Small intestine (tissue), 7 donors: ENCODE results near the gene LRP1. TPM values are rescaled to one million over a fixed set of nuclear protein-coding genes. Genes with fewer than 3 reads are reported as not detected.

Experiments
- DNase-seq, 2 donors: peaks; one replicate each; pipeline versions ENCODE4 v3.0.0 to v3.0.0-alpha.2; 2013
- FAIRE-seq: peaks from 2 replicates; lab custom pipeline; 2012; peaks lifted over from hg19 to GRCh38; lab: Jason Lieb, UNC
- H3K27ac ChIP-seq, 3 donors: one replicate each; pipeline ENCODE4 v1.5.1; 2013; ENCODE audit warnings: low read length in 2 of 3, mild to moderate bottlenecking in 2 of 3, control low read depth in 1 of 3, inconsistent platforms in 1 of 3, low read depth in 1 of 3, moderate library complexity in 1 of 3
- H3K27me3 ChIP-seq, 3 donors: one replicate each; pipeline ENCODE4 v1.6.1; 2013; ENCODE audit warnings: low read length in 3 of 3, inconsistent platforms in 1 of 3; ENCODE audit not compliant: control insufficient read depth in 3 of 3, insufficient read depth in 3 of 3
- H3K36me3 ChIP-seq, 3 donors: one replicate each; pipeline ENCODE4 v1.6.1; 2013; ENCODE audit warnings: low read length in 3 of 3, inconsistent platforms in 1 of 3, low read depth in 1 of 3, mild to moderate bottlenecking in 1 of 3, moderate library complexity in 1 of 3; ENCODE audit not compliant: control insufficient read depth in 3 of 3, insufficient read depth in 2 of 3
- H3K4me1 ChIP-seq, 3 donors: one replicate each; pipeline ENCODE4 v1.6.1; 2013; ENCODE audit warnings: low read length in 2 of 3, inconsistent platforms in 1 of 3, low read depth in 1 of 3, mild to moderate bottlenecking in 1 of 3, moderate library complexity in 1 of 3; ENCODE audit not compliant: control insufficient read depth in 3 of 3, insufficient read depth in 2 of 3
- H3K4me3 ChIP-seq, 3 donors: one replicate each; pipeline ENCODE4 v1.5.1; 2013; ENCODE audit warnings: low read length in 3 of 3, control low read depth in 1 of 3, inconsistent platforms in 1 of 3, low read depth in 1 of 3, mild to moderate bottlenecking in 1 of 3, moderate library complexity in 1 of 3
- H3K9me3 ChIP-seq, 2 donors: one replicate each; pipeline ENCODE4 v1.6.1; 2013; ENCODE audit warnings: low read depth in 1 of 2, low read length in 1 of 2; ENCODE audit not compliant: control insufficient read depth in 2 of 2, insufficient read depth in 1 of 2
- WGBS, 3 donors: extraction: QIAGEN DNeasy Blood & Tissue Kit; methylation state at CpG; one replicate each; pipeline ENCODE4 v1.1.7; 2013; 5-methylcytosine and 5-hydroxymethylcytosine counted together
- polyA plus RNA-seq, 4 donors: library from polyadenylated mRNA; stranded (reverse) in 3 of 4; unstranded in 1 of 4; fragments of 200-250 nt in 3 of 4; fragments of 120-200 nt in 1 of 4; gene quantifications; one replicate each; pipeline versions ENCODE4 v1.2.1 to v1.2.3, GENCODE V29; 2013
- donor health status: healthy with polysubstance abuse.
- donor health status: control.
- donor health status: control.
- donor health status: Bipolar disorder and iron deficiency.
- donor health status: healthy.

Gene LRP1
- polyA plus RNA-seq, 4 donors: 24.3 to 55.3 (median 41.6) TPM

DNA sequence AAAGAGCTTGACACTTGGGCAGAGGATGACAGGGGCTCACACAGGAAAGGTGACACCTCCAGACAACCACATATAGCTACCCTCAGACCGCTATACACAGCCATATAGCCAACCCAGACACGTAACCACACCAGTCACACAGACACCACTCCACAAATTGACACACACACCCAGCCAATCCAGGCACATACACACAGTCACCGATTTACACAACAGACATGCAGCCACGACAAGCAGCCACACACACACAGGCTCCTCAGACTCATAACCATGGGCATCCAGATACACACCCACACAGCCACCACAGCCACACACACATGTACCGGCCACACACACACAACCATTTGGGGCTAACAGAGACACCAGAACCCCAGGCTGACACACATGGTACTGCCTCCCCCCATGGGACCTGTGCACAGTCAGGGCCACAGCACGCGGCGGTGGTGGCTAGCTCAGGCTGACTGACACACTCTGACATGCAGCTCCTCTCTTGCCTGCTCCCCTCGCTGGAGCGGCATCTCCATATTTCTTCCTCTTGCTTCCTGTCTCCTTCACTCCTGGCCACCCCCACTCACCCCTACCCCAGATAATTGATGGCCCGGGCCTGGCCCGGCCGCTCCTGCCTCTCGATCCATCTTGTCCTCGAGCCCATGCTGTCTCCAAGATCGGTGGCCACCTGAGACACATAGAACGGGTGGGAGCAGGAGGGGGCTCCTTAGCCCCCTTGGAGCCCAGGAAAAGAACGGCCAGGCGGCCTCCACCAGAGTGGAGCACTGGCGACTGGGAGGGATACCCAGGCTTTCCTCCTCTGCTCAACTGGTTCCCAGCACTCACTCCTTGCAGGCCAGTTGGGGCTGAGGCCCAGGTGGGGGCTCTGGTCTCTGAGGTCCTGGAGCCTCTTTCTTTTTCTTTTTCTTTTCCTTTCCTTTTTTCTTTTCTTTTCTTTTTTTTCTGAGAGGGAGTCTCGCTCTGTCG is 95.2 kb downstream of the LRP1 start:
- H3K27me3 ChIP-seq: peaks cover 4 to 95% (median 63%) of the 10 kb centered on the region in 3 donors
- peaks cover 0 to 24% (median 0%) of the 10 kb centered on the region in 3 donors for H3K4me1 ChIP-seq
- FAIRE-seq: no peak
- no peaks in the 10 kb centered on the region for H3K36me3 ChIP-seq
- no peak overlapping the region for H3K4me3 ChIP-seq
- WGBS, 3 donors: 47 to 55% (median 50%) methylated on average over 22 of the region's 22 CpGs
- no peaks in the 10 kb centered on the region for H3K9me3 ChIP-seq
- DNase-seq: no peak
- H3K27ac ChIP-seq: no peak overlapping the region

DNA sequence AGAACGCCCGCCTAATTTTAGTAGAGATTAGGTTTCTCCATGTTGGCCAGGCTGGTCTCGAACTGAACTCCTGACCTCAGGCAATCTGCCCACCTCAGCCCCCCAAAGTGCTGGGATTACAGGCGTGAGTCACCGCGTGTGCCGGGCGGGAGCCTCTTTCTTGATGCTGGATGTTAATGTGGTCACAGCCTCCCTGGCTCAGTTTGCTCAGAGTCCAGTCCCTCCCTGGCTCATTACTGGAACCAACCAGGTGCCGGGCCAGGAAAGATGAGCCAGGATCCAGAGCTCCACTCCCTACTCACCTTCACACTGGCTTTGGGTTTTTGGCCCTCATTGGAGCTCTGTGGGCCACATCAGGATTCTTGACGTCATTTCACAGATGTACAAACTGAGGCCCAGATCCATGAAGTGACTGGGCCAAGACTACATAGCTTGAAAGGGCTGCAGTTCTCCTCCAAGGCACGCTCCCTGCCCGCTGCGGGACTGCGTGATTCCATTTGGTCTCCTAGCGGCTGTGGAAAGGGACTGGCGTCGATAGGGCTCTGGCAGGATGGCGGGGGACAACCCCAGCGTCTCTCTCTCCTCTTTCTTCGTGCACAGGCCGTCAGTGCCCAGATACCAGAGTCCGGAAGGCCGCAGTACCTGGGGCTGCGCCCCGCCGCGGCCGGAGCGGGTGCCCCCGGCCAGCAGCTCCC is 96.1 kb downstream of the LRP1 start:
- Histone ChIP-seq H3K36me3 (no peaks in the 10 kb centered on the region), H3K4me1 (peaks cover 0 to 27% (median 0%) of the 10 kb centered on the region in 3 donors), H3K27me3 (peaks cover 4 to 94% (median 54%) of the 10 kb centered on the region in 3 donors), H3K27ac (no peak overlapping the region), H3K4me3 (no peak overlapping the region), H3K9me3 (no peaks in the 10 kb centered on the region)
- DNase-seq (no peak), FAIRE-seq (no peak)
- WGBS, 3 donors: 24 to 41% (median 36%) methylated on average over 29 to 30 of the region's 30 CpGs

- DNase-seq (peak; percentile 49 to 67), FAIRE-seq (no peak)
- Histone ChIP-seq H3K4me1 (peaks cover 0 to 25% (median 0%) of the 10 kb centered on the region in 3 donors), H3K27me3 (peaks cover 4 to 87% (median 49%) of the 10 kb centered on the region in 3 donors), H3K4me3 (peak overlapping the region in 1 of 3 donors; percentile 4), H3K9me3 (no peaks in the 10 kb centered on the region), H3K36me3 (no peaks in the 10 kb centered on the region), H3K27ac (no peak overlapping the region)
- WGBS, 3 donors: 5 to 7% (median 6%) methylated on average over 54 to 61 of the region's 61 CpGs
These were observed 96.8 kb downstream of the LRP1 start for GRCh38 chr12:57224973-57225679.

GRCh38 chr12:57225680-57226210 is 97.5 kb downstream of the LRP1 start:
- 30 to 33% (median 33%) methylated on average over 17 to 18 of the region's 18 CpGs for WGBS, 3 donors
- H3K4me3 ChIP-seq: no peak overlapping the region
- H3K27me3 ChIP-seq: peaks cover 4 to 81% (median 46%) of the 10 kb centered on the region in 3 donors
- peaks cover 0 to 2% (median 0%) of the 10 kb centered on the region in 3 donors for H3K36me3 ChIP-seq
- no peak overlapping the region for H3K27ac ChIP-seq
- H3K4me1 ChIP-seq: peaks cover 0 to 31% (median 0%) of the 10 kb centered on the region in 3 donors
- H3K9me3 ChIP-seq: no peaks in the 10 kb centered on the region
- DNase-seq: no peak
- FAIRE-seq: no peak

GRCh38 chr12:57226588-57227314 is 98.5 kb downstream of the LRP1 start:
- peaks cover 0 to 12% (median 0%) of the 10 kb centered on the region in 3 donors for H3K36me3 ChIP-seq
- H3K4me3 ChIP-seq: no peak overlapping the region
- WGBS, 3 donors: 12 to 16% (median 16%) methylated on average over 27 to 35 of the region's 35 CpGs
- DNase-seq (no peak), FAIRE-seq (no peak)
- H3K9me3 ChIP-seq: no peaks in the 10 kb centered on the region
- H3K27ac ChIP-seq: no peak overlapping the region
- H3K27me3 ChIP-seq: peaks cover 4 to 71% (median 37%) of the 10 kb centered on the region in 3 donors
- peaks cover 0 to 33% (median 0%) of the 10 kb centered on the region in 3 donors for H3K4me1 ChIP-seq

DNA sequence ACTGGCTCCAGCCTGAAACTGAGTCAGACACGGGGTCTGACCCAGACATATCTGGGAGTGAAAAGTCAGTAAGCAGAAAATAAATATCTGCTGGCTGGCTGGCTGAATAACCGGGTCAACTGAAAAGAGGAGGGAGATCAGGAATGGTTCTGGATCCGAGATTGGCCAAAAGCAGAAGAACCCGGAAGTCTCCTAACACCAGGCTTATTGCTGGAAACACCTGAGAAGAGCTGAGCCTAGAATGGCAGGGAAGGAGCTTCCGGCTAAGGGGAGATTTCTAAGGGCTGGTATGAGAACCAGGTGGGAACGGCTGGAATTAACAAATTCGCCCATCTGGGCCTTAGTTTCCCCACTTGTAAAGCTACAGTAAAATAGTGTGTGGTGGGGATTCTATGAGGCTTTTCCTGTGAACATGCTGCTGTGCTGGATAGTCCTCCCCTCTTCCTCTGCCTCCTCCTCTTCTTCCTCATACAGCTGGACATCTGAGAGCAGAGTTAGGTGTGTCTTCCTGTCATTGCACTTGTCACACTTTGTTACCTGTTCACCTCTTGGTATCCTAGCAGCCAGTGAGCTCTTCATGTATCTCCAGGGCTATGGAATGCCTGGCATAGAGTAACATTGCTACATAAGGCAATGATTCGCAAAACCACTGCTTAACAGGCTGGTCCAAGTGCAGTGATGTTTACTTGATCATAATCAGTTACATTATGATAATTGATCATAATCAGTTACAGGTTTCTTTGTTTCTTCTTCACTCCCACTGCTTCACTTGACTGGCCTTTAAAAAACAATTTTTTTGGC is 99.2 kb downstream of the LRP1 start:
- Histone ChIP-seq H3K27me3 (peaks cover 4 to 63% (median 31%) of the 10 kb centered on the region in 3 donors), H3K9me3 (no peaks in the 10 kb centered on the region), H3K4me1 (peaks cover 0 to 33% (median 0%) of the 10 kb centered on the region in 3 donors), H3K27ac (no peak overlapping the region), H3K4me3 (no peak overlapping the region), H3K36me3 (peaks cover 0 to 19% (median 0%) of the 10 kb centered on the region in 3 donors)
- DNase-seq: no peak
- WGBS, 3 donors: 29 to 41% (median 39%) methylated on average over 7 to 8 of the region's 8 CpGs
- no peak for FAIRE-seq
